ENCODE data around the gene TMEM98.
"Not testable (repeated sequence)": the region's sequence is repeated elsewhere in the genome, so short reads cannot be mapped to it uniquely, and the experiment has no call there.

Gene TMEM98

DNA sequence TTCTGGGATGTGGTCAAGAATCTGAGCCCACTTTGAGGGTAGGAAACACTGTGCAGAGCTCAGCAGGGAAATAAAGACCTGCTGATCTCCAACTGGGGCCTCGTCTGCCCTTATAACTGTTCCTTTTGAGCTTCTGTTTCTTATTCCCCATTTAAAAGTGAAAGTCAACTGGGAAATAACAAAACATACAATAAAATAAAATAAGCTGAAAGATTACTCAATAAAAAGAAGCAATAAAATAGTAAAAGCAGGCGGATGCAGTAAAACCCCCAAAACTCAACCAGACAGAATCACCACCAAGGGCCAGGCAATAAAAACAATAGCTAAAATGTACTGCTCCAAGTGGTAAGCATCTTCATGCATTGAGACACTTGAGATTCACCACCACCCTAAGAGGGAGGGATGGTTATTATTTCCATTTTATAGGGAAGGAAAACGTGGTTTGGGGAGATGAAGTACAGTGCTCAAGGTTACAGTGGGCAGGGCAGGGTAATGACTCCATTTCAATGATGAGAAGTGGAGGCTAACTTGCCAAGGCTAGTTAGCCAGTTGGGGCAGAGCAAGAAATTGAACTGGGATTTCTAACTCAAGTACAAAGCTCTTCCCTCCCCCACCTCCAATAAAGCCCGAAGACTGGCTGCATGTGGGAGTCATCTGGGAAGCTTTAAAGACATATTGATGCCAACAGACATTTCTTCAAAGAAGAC is 57.2 kb downstream of the TMEM98 start:
- no peak for DNase-seq (ENCODE audit: low spot score)

DNA sequence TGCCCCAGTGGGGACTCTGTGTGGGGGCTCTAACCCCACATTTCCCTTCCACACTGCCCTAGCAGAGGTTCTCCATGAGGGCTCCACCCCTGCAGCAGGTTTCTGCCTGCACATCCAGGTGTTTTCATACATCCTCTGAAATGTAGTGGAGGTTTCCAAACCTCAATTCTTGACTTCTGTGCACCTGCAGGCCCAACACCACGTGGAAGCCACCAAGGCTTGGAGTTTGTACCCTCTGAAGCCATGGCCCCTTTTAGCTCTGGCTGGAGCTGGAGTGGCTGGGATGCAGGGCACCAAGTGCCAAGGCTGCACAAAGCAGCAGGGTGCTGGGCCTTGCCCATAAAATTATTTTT is 59.5 kb downstream of the TMEM98 start:
- not testable (repeated sequence) for DNase-seq (ENCODE audit: low spot score)

DNA sequence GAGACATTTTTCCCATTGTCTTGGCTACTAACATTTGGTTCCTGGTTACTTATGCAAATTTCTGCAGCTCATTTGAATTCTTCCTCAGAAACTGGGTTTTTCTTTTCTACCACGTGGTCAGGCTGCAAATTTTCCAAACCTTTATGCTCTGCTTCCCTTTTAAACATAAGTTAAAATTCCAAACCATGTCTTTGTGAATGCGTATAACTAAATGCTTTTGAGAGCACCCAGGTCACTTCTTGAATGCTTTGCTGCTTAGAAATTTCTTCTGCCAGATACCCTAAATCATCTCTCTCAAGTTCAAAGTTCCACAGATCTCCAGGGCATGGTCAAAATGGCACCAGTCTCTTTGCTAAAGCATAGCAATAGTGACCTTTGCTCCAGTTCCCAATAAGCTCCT is 59.9 kb downstream of the TMEM98 start:
- not testable (repeated sequence) for DNase-seq (ENCODE audit: low spot score)

- DNase-seq (ENCODE audit: low spot score): no peak
Observed at GRCh38 chr17:32988481-32989101, 60.6 kb downstream of the TMEM98 start.

- no peak for DNase-seq (ENCODE audit: low spot score)
Observed at GRCh38 chr17:32992321-32993033, 64.5 kb downstream of the TMEM98 start.

GRCh38 chr17:32993977-32994376 is 66.0 kb downstream of the TMEM98 start:
- no peak for DNase-seq (ENCODE audit: low spot score)
